Measurements from ENCODE around the gene NCBP2.

The NCBP2 gene

DNA sequence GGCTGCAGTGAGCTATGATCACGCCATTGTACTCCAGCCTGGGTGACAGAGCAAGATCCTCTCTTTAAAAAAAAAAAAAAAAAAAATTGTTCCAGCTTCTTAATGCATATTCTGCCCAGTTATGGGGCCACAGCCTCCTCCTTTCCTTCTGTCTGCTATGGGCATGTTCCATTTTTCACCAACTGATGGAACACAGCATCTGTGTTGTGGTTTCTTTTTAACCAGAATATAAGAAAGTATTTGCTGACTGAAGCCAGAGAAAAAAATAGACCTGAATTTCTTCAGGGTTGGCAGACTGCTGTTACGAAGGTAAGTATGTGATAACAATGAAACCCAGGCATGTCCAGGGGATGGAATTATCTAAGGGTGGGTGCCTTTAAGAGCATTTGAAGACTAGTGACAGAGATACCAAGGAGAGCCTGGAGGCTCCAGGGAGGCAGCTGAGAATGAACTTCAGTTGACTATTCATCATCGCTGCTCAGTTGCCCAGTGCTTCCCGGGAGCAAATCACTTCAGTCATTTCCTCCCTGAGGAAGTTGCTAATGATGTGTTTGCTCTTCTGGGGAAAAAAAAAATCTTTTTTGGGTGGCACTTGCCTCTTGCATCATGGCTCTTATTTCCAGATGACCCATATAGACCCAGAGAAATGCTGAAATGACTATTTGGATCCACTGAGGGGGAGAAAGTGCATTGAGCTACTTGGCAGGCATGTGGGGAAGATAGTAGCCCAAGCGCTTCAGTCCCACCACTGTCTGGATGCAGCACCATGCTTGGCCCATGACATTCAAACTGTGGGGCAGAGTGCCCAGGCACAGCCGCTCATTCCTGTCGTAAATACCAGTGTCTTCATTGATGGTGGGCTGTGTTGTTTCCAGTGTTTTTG, 14.5 kb downstream of the NCBP2 start:
- TF ChIP-seq, protein P1, sequence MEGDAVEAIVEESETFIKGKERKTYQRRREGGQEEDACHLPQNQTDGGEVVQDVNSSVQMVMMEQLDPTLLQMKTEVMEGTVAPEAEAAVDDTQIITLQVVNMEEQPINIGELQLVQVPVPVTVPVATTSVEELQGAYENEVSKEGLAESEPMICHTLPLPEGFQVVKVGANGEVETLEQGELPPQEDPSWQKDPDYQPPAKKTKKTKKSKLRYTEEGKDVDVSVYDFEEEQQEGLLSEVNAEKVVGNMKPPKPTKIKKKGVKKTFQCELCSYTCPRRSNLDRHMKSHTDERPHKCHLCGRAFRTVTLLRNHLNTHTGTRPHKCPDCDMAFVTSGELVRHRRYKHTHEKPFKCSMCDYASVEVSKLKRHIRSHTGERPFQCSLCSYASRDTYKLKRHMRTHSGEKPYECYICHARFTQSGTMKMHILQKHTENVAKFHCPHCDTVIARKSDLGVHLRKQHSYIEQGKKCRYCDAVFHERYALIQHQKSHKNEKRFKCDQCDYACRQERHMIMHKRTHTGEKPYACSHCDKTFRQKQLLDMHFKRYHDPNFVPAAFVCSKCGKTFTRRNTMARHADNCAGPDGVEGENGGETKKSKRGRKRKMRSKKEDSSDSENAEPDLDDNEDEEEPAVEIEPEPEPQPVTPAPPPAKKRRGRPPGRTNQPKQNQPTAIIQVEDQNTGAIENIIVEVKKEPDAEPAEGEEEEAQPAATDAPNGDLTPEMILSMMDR (IDR thresholded peaks at IDR 0.05; ENCODE audit: low read depth, low read length, missing control alignments): no peak
- H3K4me3 ChIP-seq (replicated peaks; ENCODE audit: low read depth, low read length): no peak overlapping the region
- DNase-seq (ENCODE audit: extremely low read depth, low read depth): no peak

- TF ChIP-seq, protein P1 (IDR thresholded peaks at IDR 0.05; ENCODE audit: low read depth, low read length, missing control alignments): no peak
- DNase-seq (ENCODE audit: extremely low read depth, low read depth): no peak
- H3K4me3 ChIP-seq (replicated peaks; ENCODE audit: low read depth, low read length): no peak overlapping the region
Measured at GRCh38 chr3:196920733-196921132, 21.6 kb downstream of the NCBP2 start.

DNA sequence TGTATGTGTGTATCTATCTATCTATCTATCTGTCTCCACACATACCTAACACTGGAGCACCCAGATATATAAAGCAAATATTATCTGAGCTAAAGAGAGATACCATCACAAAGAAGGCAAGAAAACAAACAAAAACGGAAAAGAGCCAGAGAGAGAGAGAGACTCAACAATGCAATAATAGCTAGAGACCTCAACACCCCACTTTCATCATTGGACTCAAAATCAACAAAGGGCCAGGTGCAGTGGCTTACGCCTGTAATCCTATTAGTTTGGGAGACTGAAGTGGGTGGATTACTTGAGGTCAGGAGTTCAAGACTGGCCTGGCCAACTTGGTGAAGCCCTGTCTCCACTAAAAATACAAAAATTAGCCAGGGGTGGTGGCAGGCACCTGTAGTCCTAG, 23.4 kb downstream of the NCBP2 start:
- DNase-seq (ENCODE audit: extremely low read depth, low read depth): no peak
- TF ChIP-seq, protein P1 (IDR thresholded peaks at IDR 0.05; ENCODE audit: low read depth, low read length, missing control alignments): no peak
- no peak overlapping the region for H3K4me3 ChIP-seq (replicated peaks; ENCODE audit: low read depth, low read length)

GRCh38 chr3:196916995-196917394, 25.3 kb downstream of the NCBP2 start:
- DNase-seq (ENCODE audit: extremely low read depth, low read depth): no peak
- H3K4me3 ChIP-seq (replicated peaks; ENCODE audit: low read depth, low read length): no peak overlapping the region

DNA sequence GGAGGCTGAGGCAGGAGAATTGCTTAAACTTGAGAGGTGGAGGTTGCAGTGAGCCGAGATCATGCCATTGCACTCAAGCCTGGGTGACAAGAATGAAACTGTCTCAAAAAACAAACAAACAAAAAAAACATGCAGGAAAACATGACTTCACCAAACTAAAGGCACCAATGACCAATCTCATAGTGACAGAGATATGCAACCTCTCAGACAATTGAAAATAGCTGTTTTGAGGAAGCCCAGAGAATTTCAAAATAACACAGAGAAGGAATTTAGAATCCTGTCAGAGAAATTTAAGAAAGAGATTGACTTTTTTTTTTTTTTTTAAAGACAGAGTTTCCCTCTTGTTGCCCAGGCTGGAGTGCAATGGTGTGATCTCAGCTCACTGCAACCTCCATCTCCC, 26.1 kb downstream of the NCBP2 start:
- DNase-seq (ENCODE audit: extremely low read depth, low read depth): no peak
- TF ChIP-seq, protein P1 (IDR thresholded peaks at IDR 0.05; ENCODE audit: low read depth, low read length, missing control alignments): no peak
- H3K4me3 ChIP-seq (replicated peaks; ENCODE audit: low read depth, low read length): no peak overlapping the region

More at GRCh38 chr3:196916995-196917394, 25.3 kb downstream of the NCBP2 start:
- TF ChIP-seq, protein P1 (IDR thresholded peaks at IDR 0.05; ENCODE audit: low read depth, low read length, missing control alignments): no peak

DNA sequence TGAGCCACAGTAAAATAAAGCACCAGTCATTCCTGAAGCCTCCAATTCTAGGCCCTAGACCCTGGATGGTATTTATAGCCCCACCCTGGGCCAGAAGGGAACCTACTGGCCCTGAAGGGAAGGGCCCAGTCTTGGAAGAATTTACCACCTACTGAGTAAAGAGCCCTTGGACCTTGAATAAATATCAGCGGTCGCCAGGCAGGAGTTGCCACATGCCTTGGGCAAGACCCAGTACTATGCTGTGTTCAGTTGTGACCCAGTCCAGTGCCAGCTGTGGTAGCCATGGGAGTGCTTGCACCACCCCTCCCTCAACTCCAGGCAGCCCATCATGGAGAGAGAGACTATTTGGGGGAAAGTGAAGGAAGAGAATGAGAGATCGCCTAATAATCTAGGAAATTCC, 27.0 kb downstream of the NCBP2 start:
- DNase-seq (ENCODE audit: extremely low read depth, low read depth): no peak
- H3K4me3 ChIP-seq (replicated peaks; ENCODE audit: low read depth, low read length): no peak overlapping the region
- TF ChIP-seq, protein P1 (IDR thresholded peaks at IDR 0.05; ENCODE audit: low read depth, low read length, missing control alignments): no peak
